HG03097 (cell line): ENCODE results near the gene SRPRB.
"Not testable (repeated sequence)": the region's sequence is repeated elsewhere in the genome, so short reads cannot be mapped to it uniquely, and the experiment has no call there.

Experiments used
- ATAC-seq: cut with Tn5 transposase; IDR thresholded peaks from one replicate; pipeline ENCODE4 v1.9.1; 2021; ENCODE audit not compliant: unreplicated experiment, low FRiP score

SRPRB gene

GRCh38 chr3:133777807-133778568 lies 27.6 kb upstream of the SRPRB start:
- ATAC-seq: no peak

GRCh38 chr3:133779626-133780203 lies 25.9 kb upstream of the SRPRB start:
- ATAC-seq: no peak

GRCh38 chr3:133780756-133781155 lies 24.9 kb upstream of the SRPRB start:
- ATAC-seq: not testable (repeated sequence)

GRCh38 chr3:133781570-133781969 lies 24.0 kb upstream of the SRPRB start:
- ATAC-seq: no peak

- no peak for ATAC-seq
These were observed 23.2 kb upstream of the SRPRB start for GRCh38 chr3:133782454-133782853.

GRCh38 chr3:133783762-133784161 lies 21.9 kb upstream of the SRPRB start:
- ATAC-seq: no peak

GRCh38 chr3:133788024-133788423 lies 17.6 kb upstream of the SRPRB start:
- no peak for ATAC-seq

GRCh38 chr3:133792171-133792763 lies 13.3 kb upstream of the SRPRB start:
- no peak for ATAC-seq

- no peak for ATAC-seq
These were observed 8.1 kb upstream of the SRPRB start for GRCh38 chr3:133797396-133798105.

GRCh38 chr3:133799794-133800585 lies 5.6 kb upstream of the SRPRB start:
- no peak for ATAC-seq

- ATAC-seq: no peak
These were observed 2.1 kb upstream of the SRPRB start for GRCh38 chr3:133803469-133803868.

- ATAC-seq: no peak
These were observed 719 bp upstream of the SRPRB start for GRCh38 chr3:133804896-133805295.

- ATAC-seq: no peak
These were observed 272 bp upstream of the SRPRB start for GRCh38 chr3:133805384-133805701.

- ATAC-seq: no peak
These were observed 7.3 kb downstream of the SRPRB start for GRCh38 chr3:133812872-133813271.

GRCh38 chr3:133815386-133815785 lies 9.8 kb downstream of the SRPRB start:
- no peak for ATAC-seq

- no peak for ATAC-seq
These were observed 14.5 kb downstream of the SRPRB start for GRCh38 chr3:133820129-133820528.

- no peak for ATAC-seq
These were observed 15.5 kb downstream of the SRPRB start for GRCh38 chr3:133820889-133821675.

GRCh38 chr3:133821767-133822638 lies 16.4 kb downstream of the SRPRB start:
- ATAC-seq: no peak

GRCh38 chr3:133824961-133825485 lies 19.4 kb downstream of the SRPRB start:
- ATAC-seq: no peak
